ENCODE data around the gene PARK7.

PARK7 gene

GRCh38 chr1:8028571-8028910, 67.0 kb downstream of the PARK7 start:
- intact Hi-C loops (cut with DNase I), result loop anchor here (2.0 to 10.0 kb wide), 2 partner anchors 64 to 288 kb away; partner anchors contain the start of gene PARK7
- DNase-seq, result no peak

- DNase-seq, result peak in 4 of 42 donors; percentile 14 to 53 (median 35)
- intact Hi-C loops (cut with DNase I), result no loop called here
Measured at GRCh38 chr1:8031176-8031785, 69.8 kb downstream of the PARK7 start.

GRCh38 chr1:8032366-8032910, 70.9 kb downstream of the PARK7 start:
- DNase-seq, result no peak
- intact Hi-C loops (cut with DNase I), result no loop called here

DNA sequence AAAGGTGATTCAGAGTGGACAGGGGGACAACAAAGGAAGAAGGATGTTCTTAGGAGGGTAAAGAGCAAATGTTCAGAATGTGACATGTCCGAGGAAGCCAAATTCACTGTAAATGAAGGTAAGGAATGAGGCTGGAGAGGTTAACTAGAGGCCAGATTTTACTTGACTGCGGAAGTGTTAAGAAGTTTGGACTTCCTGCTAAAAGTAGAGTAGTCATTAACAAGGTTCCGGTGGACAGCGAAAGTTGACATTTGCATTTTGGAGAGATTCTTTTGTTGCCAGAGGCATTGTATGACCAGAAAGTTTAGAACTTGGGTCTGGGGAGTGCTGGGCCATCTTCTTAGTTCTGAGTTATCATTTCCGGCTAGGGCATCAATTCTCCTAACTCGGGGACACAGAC, 71.8 kb downstream of the PARK7 start:
- DNase-seq, result no peak
- intact Hi-C loops (cut with DNase I), result no loop called here
